Vagina (tissue), 2 donors: ENCODE results near the gene TDRD7.

ENCODE experiments used
- CTCF ChIP-seq, 3 experiments: fragments of 450-650 bp in 2 of 3; fragments of 200-600 bp in 1 of 3; sonication (generic) in 1 of 3; IDR thresholded peaks; one replicate each; pipeline ENCODE4 v1.5.1; 2017 to 2019; ENCODE audit warnings: antibody characterized with exemption in 3 of 3, mild to moderate bottlenecking in 2 of 3, moderate library complexity in 2 of 3
- POLR2A ChIP-seq, 2 donors: fragments of 450-650 bp; IDR thresholded peaks; one replicate each; pipeline ENCODE4 v1.6.1; 2017; ENCODE audit warnings: antibody characterized with exemption in 2 of 2, mild to moderate bottlenecking in 2 of 2, moderate library complexity in 2 of 2
- POLR2AphosphoS5 ChIP-seq, 2 donors: sonication (generic); formaldehyde crosslinking; IDR thresholded peaks; one replicate each; pipeline ENCODE4 v1.9.0; 2017; ENCODE audit warnings: antibody characterized with exemption in 2 of 2, mild to moderate bottlenecking in 2 of 2, low read depth in 1 of 2; ENCODE audit not compliant: insufficient read depth in 1 of 2

GRCh38 chr9:97408562-97408961 lies 3.3 kb upstream of the TDRD7 start:
- no peak for TF ChIP-seq CTCF (IDR thresholded peaks at IDR 0.05)
- TF ChIP-seq POLR2A (IDR thresholded peaks at IDR 0.05) = no peak
- TF ChIP-seq POLR2AphosphoS5 (IDR thresholded peaks at IDR 0.05; ENCODE audit: insufficient read depth in 1 of 2, low read depth in 1 of 2) = no peak
